Measurements from ENCODE around the gene GSG1L2.

Gene GSG1L2

GRCh38 chr17:9824797-9825338, 3.0 kb upstream of the GSG1L2 start:
- DNase-seq = no peak

- no peak for DNase-seq
These were observed 2.2 kb upstream of the GSG1L2 start for GRCh38 chr17:9824094-9824493.

- DNase-seq = no peak
These were observed 1.4 kb downstream of the GSG1L2 start for GRCh38 chr17:9820448-9820847.

- DNase-seq = no peak
These were observed 3.1 kb downstream of the GSG1L2 start for GRCh38 chr17:9818760-9819159.

GRCh38 chr17:9817086-9817485, 4.8 kb downstream of the GSG1L2 start:
- no peak for DNase-seq

GRCh38 chr17:9816472-9816871, 5.4 kb downstream of the GSG1L2 start:
- DNase-seq = no peak

- DNase-seq = no peak
These were observed 7.4 kb downstream of the GSG1L2 start for GRCh38 chr17:9814337-9814945.

GRCh38 chr17:9813166-9813565, 8.7 kb downstream of the GSG1L2 start:
- DNase-seq = no peak

GRCh38 chr17:9811537-9811936, 10.3 kb downstream of the GSG1L2 start:
- DNase-seq = no peak

GRCh38 chr17:9811086-9811485, 10.8 kb downstream of the GSG1L2 start:
- DNase-seq = no peak

- no peak for DNase-seq
These were observed 11.6 kb downstream of the GSG1L2 start for GRCh38 chr17:9810100-9810949.

GRCh38 chr17:9809409-9809808, 12.5 kb downstream of the GSG1L2 start:
- DNase-seq = no peak

- DNase-seq = no peak
These were observed 15.2 kb downstream of the GSG1L2 start for GRCh38 chr17:9806699-9807098.

- no peak for DNase-seq
These were observed 16.1 kb downstream of the GSG1L2 start for GRCh38 chr17:9805769-9806168.

- no peak for DNase-seq
These were observed 19.2 kb downstream of the GSG1L2 start for GRCh38 chr17:9802697-9803096.

GRCh38 chr17:9802294-9802693, 19.6 kb downstream of the GSG1L2 start:
- DNase-seq = no peak

GRCh38 chr17:9801505-9801904, 20.4 kb downstream of the GSG1L2 start:
- no peak for DNase-seq

- DNase-seq = no peak
These were observed 23.2 kb downstream of the GSG1L2 start for GRCh38 chr17:9798724-9799123.

GRCh38 chr17:9798008-9798407, 23.9 kb downstream of the GSG1L2 start:
- no peak for DNase-seq

GRCh38 chr17:9792181-9792840, 29.6 kb downstream of the GSG1L2 start:
- no peak for DNase-seq

- no peak for DNase-seq
These were observed 30.7 kb downstream of the GSG1L2 start, which contains the start of gene DHRS7C for GRCh38 chr17:9790889-9791876. Gene DHRS7C, minus strand, starts transcription at chr17:9791592. Its CDS starts 308 bp downstream, at chr17:9791284.

- no peak for DNase-seq
These were observed 31.6 kb downstream of the GSG1L2 start for GRCh38 chr17:9790316-9790715.

Measured in SHP77 (cell line).